RCC 7860 (cell line): Measurements from ENCODE around the gene SLC6A11.
A peak's percentile ranks its signal among the peaks of the same experiment; 100 is the strongest.

ENCODE experiments used
- DNase-seq: peaks from one replicate; pipeline ENCODE4 v3.0.0-alpha.2; 2015; ENCODE audit warnings: low spot score
- FAIRE-seq: peaks from 2 replicates; lab custom pipeline; 2012; peaks lifted over from hg19 to GRCh38; lab: Jason Lieb, UNC

Gene SLC6A11

DNA sequence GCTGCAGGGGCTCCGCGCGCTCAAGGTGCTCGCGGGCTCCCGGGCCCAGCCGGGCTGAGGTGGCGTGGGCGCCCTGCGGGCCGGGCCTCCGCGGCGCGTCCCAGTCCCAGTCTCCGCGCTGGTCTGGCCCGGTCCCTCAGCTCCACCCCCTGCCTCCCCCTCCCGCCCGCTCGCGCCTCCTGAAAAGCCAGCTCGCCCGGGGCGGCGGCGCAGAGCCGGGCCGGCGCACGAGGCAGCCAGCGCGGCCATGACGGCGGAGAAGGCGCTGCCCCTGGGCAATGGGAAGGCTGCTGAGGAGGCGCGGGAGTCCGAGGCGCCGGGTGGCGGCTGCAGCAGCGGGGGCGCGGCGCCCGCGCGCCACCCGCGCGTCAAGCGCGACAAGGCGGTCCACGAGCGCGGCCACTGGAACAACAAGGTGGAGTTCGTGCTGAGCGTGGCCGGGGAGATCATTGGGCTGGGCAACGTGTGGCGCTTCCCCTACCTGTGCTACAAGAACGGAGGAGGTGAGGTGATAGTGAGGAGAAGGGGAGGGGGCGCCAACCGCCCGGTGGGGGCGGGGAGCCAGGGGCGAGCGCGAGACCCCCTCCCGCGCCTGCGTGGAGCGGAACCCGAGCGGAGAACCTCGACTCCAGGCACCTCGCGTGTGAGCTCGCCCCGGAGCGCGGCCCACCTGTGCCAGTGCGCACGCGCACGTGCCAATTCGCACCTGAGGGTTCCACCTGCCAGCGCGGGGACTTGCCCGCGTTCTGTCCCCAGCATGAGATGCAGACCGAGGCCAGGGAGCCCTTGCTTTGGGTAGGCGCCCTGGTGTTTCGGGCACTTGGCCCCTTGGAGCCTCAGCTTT lies at the start of gene SLC6A11:
Gene SLC6A11, plus strand, starts transcription at position 210 of the 844 bp plus-strand sequence. Its CDS starts 38 bp downstream, at position 248.
- no peak for DNase-seq
- FAIRE-seq: no peak

DNA sequence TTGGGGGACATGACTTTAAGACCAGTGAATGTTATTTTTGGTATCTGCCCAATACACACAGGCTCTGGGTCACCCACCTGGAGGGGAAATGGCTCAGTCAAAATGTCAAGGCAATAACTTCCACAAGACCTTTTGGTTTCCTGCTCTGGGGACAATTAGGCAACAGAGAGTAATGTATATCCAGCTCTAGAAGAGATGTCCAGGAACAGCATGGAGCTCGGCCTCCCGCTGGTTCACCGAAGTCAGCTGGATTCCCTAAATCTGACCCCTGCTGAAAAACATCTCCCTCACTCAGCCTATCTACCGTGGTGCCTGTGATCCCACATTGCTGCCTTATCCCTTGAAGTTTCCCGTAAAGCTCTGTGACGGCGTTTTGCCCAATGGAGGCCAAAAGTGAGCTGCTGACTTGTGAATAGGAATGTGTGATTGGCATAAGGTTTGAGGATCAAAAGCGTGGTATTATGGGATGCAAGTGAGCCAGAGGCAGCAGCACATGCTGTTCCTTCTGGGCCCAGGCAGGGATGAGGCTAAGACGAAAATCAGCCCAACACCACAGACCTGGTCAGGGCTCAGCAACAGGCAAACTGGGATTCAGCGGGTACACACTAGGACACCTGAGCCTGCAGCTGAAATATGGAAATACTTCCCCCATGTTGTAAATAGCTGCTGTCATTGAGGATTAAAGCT lies 47.2 kb upstream of the SLC6A11 start:
- no peak for DNase-seq
- no peak for FAIRE-seq

DNA sequence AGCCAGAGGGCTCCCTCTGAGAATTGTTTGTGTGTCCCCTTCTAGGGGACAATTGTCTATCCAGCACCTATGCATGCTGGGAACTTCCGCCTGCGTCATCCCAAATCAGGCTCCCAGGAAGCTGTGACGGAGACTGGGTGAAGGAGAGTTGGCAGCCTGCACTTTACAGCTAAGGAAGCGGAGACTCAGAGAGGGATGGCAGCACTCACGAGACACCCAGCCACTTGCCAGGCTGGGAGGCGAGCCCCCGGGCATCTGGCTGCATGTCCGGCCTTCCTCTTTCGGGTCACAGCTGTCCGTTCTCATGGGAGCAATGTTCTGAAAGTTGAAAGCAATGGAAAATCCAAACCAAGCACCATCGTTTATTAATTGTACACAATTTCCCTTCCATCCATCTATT lies 45.5 kb upstream of the SLC6A11 start:
- FAIRE-seq: no peak

DNA sequence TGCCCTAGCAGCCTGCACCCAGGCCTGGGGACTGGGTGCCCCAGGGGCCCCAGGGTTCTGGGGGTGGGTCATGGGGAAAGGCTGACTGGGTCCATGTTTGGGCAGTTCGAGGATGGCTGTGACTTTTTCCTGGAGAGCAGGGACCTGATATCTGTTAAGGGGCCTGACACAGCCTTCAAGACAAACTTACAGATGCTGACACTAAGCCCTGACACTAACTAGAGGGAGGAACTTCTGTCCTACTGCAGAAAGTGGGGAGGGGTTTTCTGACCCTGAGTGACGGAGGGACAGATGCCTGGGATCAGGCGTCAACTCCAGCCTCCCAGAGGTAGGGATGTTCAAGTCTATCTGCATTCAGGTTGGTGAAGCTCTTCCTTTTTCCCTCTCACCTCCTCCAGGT lies 45.0 kb upstream of the SLC6A11 start:
- no peak for FAIRE-seq
- DNase-seq: no peak

More for the DNA sequence above, 45.5 kb upstream of the SLC6A11 start:
- no peak for DNase-seq

DNA sequence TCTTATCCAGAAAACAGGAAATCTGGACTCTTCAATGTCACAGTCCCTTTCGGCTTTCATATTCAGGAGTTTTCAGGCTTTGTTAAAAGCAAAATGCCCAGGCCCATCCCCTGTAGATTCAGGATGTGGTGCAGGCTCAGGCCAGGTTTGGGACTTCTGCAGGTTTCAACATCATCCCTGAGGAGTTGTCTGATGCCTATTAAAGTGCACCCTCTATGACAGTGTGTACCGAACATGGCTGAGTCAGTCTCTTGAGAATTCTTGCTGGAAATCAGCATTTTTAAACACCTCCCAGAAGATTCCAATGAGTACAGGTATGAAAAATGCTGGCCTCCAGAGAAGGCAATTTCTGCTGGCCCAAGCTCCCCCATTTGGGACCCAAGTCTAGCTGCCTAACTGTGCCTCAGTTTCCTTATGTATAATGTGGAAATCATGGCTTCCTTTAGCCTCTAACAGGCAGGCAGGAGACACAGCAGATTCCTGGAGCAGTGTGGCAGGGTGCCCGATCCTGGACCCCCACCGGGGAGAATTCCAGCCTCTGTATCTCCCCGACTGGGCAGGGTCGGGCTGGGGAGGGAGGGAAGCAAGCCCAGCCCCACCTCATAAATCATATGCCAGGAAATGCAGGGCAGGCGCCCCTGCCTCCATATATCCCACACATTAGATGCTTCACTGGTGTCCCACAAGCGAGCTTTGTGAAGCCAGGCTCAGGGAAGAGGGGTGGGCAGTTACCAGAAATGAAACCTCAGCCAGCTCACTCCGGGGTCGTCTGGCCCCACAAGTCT lies 44.4 kb upstream of the SLC6A11 start:
- FAIRE-seq (no peak), DNase-seq (no peak)

DNA sequence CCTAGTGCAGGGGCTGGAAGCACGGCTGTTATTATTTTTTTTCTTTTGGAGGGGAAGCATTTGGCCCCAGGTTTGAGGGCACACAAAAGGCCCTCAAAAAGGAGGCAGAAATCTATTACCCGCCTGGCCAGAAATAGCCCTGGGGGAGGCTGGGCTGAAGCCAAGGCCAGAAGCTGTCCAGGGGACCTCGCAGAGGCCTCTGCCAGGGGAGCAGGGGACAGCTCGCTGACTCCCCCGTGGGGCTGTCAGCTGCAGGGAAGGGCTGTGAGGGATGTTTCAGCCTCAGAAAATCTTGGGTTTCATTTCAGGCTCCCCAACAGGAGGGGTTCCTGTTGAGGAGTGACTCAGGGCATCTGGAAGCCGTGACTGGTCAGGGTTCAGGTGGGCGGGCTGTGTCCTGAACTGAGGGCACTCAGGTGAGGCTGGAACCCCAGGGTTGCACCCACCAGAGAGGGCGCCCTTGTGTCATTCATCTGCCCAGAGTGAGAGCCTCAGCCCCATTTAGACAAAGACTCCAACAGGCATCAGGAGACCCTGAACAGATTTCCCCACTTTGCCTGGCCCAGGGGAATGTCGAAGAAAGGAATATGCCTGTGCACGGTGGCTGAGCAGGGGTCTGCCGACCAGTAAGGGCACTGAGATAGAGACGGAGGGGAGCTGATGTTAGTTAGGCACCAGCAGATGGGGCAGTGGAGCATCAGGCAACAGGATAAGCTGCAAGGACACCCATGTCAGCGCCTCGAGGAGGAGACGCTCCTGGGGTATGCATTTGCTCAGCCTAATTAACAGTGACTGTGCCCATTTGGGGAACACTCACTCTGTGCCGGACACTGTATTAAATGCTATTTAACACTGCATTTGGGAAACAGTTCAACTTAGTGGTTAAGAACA lies 43.5 kb upstream of the SLC6A11 start:
- FAIRE-seq: no peak
- DNase-seq: no peak

DNA sequence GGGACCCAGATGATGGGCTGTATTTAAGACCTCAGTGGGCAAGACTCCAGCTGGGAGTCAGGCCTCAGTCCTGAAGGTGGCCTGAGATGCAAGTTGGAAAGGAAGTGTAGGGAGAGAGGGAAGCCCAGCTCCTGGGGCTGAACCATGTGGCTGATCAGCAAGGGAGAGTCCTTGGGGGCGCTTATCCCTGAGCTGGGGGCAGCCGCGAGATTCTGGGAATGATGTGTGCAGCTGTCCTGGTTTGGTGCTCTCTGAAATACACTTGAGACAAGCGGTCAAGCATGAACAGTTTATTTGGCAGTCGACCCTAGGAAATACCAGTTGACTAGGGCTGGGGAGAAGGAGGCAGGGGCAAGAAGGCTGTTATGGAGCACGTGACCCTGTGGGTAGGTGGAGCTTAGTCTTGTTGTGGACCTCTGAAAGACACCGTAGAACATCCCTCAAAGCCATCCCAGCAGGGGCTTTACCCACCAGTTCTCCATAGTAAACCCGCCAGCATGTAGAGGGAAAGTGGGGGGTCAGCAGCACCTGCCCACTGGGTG lies 41.8 kb upstream of the SLC6A11 start:
- no peak for DNase-seq
- FAIRE-seq: no peak

DNA sequence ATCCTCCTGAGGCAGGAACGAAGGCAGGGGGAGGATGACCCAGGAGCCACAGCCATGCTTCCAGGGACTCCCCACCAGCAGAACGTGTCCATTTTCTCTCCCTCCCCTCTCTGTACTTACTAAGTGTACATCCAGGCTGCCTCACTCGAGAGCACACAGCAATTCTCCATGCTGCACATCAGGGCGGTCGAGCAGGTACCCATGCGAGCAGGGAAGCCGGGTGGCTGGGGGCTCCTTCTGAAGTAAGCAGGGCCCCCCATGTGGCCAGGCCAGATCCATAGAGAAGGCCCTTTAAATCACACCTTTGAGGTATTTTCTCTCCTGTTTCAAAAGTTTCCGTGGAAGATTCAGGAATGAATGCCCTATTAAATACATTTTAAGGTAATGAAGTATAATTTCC lies 41.2 kb upstream of the SLC6A11 start:
- FAIRE-seq (no peak), DNase-seq (no peak)

DNA sequence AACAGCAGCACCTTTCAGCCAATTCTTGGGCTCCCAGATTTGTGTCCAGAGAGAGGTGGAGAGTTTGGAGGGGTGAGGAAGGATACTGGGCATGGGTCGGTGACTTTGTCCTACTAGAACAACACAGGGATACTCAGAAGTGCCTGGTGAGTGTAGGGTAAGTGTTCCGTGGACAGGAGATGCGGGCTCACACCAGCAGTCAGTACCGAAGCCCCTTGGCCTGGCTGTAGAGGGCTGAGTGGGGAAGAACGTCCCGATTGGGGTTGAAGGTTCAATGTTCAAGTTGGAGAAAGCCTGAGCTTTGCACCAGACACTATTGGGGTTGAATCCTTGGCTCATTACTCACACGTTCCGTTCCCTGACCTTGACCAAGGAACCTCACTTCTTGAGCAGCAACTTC lies 40.8 kb upstream of the SLC6A11 start:
- FAIRE-seq (no peak), DNase-seq (no peak)

DNA sequence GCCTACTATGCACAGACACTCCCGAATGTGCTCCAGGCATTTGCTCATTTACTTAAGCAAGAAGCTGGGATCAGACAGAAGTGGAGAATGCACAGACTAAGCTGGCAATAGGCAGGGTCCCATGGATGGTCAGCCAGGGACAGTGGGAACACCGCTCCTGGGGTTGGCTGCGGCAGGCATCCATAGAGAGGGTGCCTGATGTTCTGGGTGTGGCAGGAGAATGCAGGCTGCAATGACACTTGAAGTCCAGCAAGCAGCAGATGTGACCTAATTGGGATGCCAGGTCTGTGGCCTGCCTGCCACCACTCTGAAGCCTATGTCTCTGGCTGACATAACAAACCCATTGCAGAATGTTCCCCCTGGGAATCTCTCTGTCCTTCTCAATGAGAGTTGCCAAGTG lies 40.2 kb upstream of the SLC6A11 start:
- DNase-seq (no peak), FAIRE-seq (no peak)

DNA sequence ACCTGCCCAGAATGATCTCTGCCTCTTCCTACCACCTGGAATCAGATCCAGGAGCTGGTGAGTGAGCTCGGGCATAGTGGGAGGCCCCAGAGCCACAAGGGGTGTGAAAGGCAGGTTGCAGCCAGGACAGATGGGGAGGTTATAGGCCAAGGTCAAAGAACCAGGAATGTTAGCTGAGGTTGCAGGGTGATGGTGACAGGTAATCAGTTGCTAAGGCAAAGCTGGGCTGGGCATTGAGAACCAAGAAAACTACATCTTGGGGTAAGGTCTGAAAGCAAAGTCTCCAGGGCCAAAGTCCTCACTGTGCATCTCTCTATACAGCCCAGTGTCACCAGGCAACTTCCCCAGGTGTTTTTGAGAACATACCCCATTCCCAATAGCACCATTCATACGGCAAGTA lies 38.4 kb upstream of the SLC6A11 start:
- FAIRE-seq: no peak
- DNase-seq: no peak

DNA sequence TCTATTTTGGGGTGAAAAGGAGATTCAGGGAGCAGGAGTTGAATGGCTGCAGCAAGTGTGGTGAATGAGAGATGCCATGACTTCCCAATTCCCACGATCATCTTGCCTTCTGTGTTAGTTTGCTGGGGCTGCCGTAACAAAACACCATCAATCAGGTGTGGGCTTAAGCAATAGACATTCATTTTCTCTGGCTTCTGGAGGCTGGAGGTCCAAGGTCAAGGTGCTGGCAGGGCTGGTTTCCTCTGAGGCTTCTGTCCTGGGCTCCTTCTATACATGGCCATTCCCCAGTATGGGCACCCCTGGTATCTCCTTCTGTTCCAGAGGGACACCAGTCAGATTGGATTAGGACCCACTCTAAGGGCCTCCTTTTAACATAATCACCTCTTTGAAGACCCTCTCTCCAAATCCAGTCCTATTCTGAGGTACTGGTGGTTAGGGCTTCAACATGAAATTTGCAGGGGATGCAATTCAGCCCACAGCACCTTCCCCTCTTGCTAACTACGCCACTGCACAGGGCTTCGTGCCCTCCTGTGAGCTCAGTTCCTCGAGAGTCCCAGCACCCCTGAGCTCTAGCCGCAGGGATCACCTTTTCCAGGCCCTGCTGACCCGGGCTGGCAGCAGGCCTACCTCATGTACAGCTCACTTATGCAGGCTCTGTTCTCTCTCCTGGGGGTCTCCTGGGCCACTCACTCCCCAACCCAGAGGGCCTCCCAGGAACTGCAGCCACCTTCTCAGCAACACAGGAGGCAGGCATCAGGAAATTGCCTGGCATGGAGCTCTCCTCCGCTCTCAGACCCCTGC lies 37.3 kb upstream of the SLC6A11 start:
- DNase-seq (no peak), FAIRE-seq (no peak)

DNA sequence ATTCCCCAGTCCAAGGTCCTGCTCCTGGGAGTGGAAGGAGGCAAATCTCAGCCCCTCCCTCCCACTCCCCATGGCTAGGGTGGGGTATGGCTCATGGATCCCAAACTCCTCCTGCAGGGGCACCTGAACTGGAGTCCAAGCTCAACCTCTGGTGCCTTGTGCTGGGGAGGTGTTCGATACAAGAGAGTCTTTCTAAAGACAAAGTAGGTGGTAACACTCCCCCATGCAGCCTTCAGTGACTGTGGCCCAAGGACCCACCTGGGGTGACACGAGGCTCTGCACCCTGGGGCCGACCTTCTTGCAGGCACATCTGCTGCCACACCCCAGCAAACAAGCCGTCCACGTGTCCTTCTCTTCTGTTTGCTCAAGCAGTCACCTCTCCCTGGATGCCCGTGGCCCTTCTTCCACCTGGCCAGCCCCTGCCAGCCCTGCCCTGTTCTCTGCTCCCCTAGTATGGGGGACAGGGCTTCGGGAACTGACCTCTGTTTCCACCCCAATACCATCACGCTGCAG lies 36.7 kb upstream of the SLC6A11 start:
- FAIRE-seq (no peak), DNase-seq (no peak)

DNA sequence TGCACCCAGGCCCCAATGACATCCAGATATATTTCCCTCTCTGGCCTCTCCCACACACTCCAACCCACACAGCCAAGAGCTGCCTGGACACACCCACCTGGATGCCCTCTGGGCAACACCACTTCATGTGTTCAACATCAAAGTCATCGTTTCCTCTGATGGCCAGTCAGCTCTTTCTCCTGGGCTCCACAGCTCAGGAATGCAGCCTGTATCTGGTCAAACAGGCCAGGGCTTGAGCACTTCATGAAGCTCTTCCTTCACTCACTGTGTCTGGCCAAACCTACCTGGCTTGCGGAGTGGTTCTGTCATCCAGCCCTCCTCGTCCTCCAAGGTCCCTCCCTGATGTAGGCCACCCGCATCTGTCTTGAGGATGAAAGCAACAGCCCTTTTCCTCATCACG lies 35.8 kb upstream of the SLC6A11 start:
- DNase-seq: no peak
- no peak for FAIRE-seq

DNA sequence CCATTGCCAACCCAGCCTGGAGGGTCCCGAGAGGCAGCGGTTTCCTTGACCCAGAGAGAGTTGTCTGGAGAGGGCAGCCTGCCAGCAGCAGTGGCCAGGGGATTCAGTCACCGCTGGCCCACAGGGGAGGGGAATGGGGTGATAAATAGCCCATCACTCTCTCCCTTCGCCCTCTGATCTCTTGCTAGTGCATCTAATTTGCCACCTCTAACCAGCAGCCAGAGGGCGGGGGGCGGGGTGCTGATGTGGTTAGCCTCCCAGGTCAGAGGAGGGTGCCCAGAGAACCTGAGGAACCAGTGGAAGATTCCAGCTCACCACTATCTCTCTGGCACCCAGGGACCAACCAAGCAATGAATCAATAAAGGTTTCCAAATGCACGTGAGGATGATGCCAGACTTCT lies 35.1 kb upstream of the SLC6A11 start:
- no peak for DNase-seq
- FAIRE-seq: no peak

DNA sequence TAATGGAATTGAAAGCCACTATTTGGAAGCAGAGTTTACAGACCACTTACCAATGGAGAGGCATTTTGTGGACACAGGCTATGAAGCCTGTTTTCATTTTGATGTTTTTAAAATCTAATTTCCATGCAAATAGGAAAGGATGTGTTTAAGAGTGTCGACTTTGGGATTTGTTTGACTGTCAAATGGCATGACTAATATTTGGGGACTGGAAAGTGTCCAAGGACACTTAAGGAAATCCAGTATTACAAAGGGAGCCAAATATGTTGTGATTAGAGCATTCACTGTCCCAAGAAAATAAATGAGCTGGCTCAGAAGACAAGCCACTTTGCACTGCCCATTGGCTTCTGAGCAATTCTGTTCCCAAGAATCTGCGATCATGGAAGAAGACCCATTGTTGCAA lies 34.0 kb upstream of the SLC6A11 start:
- DNase-seq: no peak
- no peak for FAIRE-seq

DNA sequence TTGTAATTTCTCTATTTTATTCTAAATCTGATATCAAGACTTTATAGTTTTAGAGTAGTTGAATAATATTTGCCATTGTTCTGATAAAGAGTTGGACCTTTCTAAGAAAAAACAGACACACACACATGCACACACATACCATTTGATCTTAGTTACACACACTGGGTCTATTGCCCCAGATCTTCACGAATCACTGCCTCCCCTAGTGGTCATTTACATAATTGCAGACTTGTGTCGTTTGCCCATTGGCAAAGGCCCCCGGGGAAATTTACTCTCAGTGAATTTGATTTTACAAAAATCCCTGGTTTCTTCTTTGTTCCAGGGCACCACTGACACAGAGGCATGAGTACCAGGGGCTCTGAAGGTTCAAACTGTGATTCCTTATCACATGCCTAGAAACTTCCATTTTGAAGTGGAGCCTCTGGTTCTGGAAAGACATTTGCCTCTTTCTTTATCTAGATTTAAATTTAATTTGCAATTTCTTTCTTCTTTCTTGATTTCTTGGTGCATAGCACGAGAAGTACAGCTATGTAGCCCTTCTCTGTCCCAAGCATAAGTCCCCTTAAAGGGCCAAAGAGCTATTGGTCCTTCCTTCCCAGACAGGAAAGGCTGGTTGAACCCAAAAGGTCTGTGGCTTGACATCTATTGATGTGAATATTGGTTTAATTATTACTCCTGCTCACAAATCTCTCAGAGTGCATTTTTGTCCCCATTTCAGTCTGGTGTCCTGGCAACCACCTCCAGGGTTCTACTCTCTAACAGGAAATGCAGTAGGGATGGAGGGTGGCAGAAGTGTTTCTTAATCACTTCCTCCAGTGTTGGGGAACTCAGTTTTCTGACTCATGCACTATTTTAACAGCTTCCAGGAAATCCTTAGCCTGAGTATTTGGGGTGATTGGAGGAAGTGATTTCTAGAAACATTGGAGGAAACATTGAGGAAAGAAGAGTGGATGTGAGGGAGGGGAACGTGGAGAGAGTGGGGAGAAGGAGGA lies 32.4 kb upstream of the SLC6A11 start:
- FAIRE-seq: no peak

DNA sequence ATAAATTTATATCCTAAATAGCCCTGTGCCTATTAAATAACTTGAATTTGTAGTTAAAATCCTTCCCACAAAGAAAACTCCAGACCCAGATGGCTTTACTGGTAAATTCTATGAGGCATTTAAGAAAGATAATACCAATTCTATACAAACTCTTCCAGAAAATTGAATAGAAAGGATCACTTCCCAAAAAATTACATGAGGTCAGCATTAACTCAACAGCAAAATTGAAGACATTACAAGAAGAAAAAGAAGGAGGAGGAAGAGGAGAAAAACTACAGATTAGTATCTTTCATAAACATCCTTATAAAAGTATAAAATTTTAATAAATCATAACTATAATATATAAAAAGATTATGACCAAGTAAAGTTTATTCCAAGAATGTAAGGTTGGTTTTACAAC lies 29.4 kb upstream of the SLC6A11 start:
- FAIRE-seq (peak; percentile 7), DNase-seq (no peak)

More for the DNA sequence above, 32.4 kb upstream of the SLC6A11 start:
- DNase-seq: peak; percentile 4
